Putamen (tissue), 1 donor: Measurements from ENCODE around the gene CARM1.

ENCODE experiments used
- DNase-seq: peaks from one replicate; pipeline ENCODE4 v3.0.0-alpha.2; 2016; ENCODE audit warnings: low spot score

CARM1 gene

DNA sequence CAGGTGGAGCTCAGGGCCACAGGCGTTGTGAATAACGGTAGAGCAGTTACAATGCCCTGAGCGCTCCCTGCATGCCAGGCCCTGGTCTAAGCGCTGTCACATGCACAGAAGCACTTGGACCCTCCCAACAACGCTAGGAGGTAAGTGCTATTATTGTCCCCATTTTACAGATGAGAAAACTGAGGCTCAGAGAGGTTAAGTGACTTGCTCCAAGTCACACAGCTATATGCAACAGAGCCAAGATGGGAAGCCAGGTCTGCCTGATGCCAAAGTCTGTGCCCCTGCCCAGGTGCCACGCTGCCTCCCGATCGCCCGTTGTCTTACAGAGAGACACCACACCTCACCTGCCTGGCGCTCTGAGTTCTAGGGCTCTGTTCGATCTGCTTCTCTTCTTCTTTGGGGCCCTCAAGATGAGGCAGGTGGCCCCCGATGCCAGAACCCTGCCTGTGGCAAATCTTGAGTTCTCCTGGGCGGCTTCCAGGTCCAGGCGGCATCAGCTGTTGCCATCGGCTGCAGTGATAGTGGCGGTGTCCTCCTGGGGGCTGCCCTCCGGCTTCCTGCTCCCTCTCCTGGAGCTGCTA lies 37.1 kb downstream of the CARM1 start:
- no peak for DNase-seq

GRCh38 chr19:10911579-10912363 lies 40.4 kb downstream of the CARM1 start:
- DNase-seq = peak; percentile 37

DNA sequence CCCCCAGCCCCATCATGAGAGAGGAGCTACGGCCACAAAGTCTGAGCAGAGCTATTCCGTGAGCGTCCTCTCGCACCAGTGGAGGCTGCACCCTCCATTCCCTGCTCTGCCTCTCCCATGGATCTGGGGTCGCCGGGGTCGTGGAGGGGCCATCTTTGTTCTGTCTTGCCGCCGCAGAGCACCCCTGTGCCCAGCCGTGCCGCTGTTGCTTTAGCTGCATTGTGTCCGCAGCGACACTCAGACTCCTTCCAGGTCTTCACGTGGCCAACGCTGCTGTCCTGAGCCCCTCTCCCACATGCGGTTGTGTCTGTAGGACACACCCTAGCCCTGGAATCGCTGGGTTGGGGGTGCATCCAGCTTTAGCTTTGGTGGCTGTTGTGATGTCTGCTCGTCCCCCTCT lies 41.3 kb downstream of the CARM1 start:
- no peak for DNase-seq

GRCh38 chr19:10913716-10914340 lies 42.5 kb downstream of the CARM1 start:
- DNase-seq = no peak

DNA sequence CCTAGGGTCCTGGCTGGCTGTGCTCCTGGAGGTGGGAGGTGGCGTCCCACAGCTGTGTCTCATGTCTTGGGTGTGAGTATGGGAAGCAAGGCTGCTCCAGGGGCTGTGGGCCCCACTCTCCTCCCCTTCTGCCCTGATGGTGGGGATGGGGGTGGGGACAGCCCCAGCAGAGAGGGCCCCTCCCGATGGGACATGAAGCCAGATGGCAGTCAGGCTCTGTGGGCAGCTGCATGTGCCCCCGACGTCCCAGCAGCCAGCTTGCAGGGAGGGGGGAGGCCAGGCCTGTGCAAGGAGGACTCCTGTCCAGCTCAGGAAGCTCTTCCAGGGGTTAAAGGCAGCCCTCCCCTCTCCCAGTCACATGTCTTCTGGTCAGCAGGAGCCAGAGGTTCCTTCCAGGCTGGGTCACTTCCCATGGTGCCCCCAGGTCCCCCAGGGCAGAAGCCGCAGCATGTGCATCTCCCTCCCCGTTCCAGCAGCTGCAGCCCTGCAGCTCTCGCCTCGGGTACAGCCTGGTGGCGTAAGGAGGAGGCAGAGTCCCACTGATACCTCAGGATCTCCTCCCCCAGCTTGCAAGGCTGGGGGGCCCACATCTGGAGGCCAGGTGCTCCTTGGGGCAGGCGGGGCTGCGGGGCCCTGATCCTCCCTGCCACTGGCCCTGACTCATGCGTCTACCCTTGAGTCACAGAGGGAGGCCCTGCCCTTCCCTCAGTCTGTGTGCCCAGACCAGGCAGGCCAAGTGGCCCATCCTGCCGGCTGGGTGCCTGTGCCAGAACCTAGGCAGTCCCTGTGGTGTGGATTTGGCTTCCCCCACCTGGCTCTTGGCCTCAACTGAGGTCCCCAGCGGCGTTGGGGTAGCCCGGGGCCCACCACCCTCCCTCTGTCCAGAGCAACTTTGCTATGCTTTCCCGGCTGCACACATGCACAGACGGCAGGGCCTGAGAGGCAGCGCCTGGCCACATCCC lies 44.1 kb downstream of the CARM1 start:
- DNase-seq = no peak

DNA sequence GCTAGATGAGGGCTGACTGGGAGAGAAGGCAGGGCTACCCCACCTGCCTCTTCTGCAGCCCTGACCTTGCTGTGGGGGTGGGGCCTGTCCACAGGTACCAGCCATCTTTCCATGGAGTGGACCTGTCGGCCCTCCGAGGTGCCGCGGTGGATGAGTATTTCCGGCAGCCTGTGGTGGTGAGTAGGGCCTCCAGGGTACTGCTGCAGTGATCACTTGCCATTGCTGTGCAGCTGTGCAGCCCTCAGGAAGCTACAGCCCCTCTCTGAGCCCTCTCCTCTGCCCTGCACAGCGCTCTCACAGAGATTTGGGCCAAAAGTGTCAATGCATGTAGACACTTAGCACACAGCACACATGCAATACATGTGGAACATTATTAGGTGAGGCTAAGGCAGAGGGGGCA lies 45.2 kb downstream of the CARM1 start:
- DNase-seq = no peak

- DNase-seq = no peak
Observed at GRCh38 chr19:10918359-10918758, 47.0 kb downstream of the CARM1 start.

- DNase-seq = peak; percentile 50
Observed at GRCh38 chr19:10919352-10920287, 48.3 kb downstream of the CARM1 start.

DNA sequence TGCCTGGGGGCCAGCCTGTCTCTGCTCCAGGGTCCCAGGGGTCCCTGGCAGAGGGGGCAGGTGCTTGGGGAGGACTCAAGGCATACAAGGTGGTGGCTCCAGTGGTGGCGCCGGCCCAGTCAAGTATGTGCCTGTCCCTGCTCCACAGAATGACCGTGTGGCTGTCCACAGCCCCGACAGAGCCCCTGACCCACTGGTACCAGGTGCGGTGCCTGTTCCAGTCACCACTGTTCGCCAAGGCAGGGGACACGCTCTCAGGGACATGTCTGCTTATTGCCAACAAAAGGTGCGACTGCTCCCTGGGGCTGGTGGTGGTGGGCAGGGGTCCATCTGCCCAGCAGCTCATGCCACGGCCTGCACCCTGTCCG lies 48.9 kb downstream of the CARM1 start:
- DNase-seq = no peak

- DNase-seq = no peak
Observed at GRCh38 chr19:10920781-10921180, 49.4 kb downstream of the CARM1 start.

DNA sequence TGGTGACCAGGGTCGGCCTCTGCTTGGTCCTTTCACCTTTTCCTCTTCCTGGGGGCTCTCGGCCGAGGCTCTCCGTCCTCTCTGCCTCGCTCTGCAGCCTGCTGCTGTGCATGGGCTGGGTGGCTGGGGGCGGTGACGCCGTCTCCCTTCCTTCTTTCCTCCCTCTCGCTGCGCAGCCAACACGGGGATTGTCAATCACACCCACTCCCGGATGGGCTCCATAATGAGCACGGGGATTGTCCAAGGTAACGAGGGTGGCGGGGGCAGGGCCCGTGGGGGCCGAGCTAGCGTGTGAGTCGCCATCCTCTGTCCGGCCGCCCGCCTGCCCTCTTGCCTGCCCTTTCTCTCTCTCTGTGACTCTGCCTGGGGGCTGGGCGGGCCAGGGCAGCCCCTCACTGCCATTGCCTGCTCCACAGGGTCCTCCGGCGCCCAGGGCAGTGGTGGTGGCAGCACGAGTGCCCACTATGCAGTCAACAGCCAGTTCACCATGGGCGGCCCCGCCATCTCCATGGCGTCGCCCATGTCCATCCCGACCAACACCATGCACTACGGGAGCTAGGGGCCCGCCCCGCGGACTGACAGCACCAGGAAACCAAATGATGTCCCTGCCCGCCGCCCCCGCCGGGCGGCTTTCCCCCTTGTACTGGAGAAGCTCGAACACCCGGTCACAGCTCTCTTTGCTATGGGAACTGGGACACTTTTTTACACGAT lies 50.0 kb downstream of the CARM1 start:
- DNase-seq = peak; percentile 37

DNA sequence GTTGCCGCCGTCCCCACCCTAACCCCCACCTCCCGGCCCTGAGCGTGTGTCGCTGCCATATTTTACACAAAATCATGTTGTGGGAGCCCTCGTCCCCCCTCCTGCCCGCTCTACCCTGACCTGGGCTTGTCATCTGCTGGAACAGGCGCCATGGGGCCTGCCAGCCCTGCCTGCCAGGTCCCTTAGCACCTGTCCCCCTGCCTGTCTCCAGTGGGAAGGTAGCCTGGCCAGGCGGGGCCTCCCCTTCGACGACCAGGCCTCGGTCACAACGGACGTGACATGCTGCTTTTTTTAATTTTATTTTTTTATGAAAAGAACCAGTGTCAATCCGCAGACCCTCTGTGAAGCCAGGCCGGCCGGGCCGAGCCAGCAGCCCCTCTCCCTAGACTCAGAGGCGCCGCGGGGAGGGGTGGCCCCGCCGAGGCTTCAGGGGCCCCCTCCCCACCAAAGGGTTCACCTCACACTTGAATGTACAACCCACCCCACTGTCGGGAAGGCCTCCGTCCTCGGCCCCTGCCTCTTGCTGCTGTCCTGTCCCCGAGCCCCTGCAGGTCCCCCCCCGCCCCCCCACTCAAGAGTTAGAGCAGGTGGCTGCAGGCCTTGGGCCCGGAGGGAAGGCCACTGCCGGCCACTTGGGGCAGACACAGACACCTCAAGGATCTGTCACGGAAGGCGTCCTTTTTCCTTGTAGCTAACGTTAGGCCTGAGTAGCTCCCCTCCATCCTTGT lies 50.7 kb downstream of the CARM1 start:
- no peak for DNase-seq

DNA sequence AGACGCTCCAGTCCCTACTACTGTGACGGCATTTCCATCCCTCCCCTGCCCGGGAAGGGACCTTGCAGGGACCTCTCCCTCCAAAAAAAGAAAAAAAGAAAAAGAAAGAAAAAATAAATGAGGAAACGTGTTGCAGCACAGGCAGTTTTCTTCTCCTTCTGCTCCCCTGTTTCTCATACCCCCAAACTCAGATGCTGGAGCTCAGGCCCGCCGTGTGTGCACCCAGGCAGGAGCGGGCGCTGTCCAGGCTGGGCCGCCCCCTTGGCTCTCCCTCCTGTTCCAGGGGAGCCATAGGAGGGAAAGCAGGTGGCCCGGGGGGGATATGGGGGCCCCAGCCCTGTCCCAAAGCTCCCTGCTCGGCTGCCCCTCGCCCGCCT lies 51.3 kb downstream of the CARM1 start:
- DNase-seq = no peak

DNA sequence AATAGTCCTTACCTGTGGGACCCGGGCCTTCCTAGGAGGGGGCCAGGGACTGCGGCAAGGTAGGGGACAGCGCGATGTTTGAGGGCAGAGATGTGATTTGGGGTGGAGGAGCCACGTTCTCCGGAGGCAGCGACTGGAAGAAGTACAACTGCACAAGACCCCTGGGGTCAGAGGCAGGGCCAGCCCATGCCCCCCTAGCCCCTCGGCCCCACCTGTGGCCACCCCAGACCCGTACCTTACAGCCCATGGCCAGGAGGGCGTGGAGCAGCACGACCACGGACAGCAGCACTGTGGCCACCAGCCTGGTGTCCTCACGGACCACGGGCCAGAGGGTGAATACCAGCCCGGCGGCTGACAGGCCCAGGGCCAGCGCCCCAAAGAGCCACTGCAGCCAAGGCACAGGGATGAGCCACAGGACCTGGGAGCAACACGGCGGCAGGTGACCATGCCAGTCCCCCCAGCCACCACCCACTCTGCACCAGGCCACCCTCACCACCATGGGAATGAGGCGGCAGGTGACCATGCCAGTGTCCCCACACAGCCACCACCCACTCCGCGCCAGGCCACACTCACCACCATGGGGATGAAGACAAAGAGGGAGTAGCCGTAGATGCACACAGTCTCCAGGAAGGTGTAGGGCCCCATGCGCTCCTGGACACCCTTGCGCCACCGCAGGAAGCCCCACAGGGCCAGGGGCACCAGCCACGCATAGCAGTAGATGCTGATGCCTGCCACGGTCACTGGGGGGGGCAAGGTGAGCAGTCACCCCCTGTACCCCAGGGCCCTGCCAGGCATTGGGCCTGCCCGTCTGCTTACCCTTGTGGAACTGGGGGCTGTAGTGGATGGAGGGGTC lies 52.1 kb downstream of the CARM1 start:
- DNase-seq = no peak

DNA sequence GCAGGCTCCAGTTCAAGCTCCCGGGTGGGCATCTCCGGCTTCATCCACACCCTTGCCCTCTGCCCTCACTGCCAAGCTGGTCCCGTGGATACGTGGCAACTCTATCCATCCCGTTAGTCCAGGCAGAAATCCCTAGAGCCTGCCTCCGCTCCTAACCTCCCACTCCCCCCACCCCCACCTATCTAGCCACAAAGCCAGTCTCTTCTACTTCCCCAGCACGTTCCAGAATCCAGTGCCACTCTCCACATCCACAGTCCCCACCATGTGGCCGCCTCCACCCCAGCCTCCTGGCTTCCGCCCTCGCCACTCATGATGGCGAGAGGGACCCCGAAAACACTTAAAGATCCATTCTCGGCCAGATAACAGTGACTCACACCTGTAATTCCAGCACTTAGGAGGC lies 53.2 kb downstream of the CARM1 start:
- no peak for DNase-seq

DNA sequence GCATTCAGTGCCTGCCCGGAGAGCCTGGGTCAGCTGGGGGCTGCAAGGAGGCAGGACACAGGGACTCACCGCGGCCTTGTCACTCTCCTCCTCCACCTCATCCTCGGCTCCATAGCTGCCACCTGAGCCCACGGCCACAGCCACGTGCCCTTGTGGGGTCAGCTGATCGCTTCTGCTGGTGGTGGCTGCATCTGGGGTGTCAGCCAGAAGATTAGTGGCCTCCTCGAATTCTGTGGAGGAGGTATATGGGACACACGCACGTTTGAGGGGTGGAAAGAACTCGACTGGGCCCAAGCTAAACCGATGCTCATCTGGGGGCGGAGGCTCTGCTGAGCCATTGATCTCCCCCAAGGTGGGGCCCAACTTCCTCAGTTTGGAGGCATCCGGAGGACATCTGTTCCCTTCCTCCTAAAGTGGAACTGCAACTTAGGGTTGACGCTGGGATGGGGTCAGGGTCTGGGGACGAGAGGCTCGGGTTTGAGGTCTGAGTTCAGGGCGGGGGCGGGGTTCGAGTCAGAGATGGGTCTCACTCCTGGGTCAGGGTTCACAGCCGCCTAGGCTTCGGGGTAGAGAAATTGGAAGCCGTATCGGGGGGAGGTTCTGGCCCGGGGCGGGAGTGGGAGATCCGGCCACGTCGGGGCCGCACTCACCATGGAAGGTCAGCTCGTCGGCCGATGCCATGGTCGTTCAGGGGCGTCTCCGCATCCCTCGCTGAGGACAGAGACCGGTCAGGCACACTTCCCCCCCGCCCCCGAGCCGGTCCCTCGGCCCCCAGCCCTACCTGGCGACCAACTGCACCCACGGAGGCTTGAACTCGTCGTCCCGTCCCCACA lies 56.6 kb downstream of the CARM1 start:
- DNase-seq = no peak

- peak; percentile 99 for DNase-seq
Observed at GRCh38 chr19:10928563-10929401, 57.4 kb downstream of the CARM1 start, which contains the start of the genes TIMM29 and YIPF2. TIMM29 (plus strand) TSS chr19:10928811; CDS start chr19:10928823, 12 bp downstream. YIPF2 (minus strand) TSS chr19:10928639; CDS start chr19:10928410, 229 bp downstream.
